H1 (cell line): Measurements from ENCODE around the gene HOATZ. TPM values are rescaled to one million over a fixed set of nuclear protein-coding genes. Genes with fewer than 3 reads are reported as not detected.

Experiments used
- CTCF ChIA-PET: fragments of 300-600 bp; sonication (Branson Sonifier 250); formaldehyde crosslinking; loops from one replicate; lab custom pipeline; 2021; ENCODE audit not compliant: partially characterized antibody; lab: Charles Lee
- POLR2A ChIA-PET: fragments of 300-600 bp; sonication (Branson Sonifier 250); formaldehyde crosslinking; loops from one replicate; lab custom pipeline; 2021; ENCODE audit warnings: inconsistent platforms; ENCODE audit not compliant: partially characterized antibody; lab: Charles Lee
- DNase-seq, 2 experiments: peaks; one replicate each; pipeline versions ENCODE4 v3.0.0 to v3.0.0-alpha.2; 2010 to 2022; ENCODE audit warnings: low spot score in 2 of 2, low read depth in 1 of 2, mixed read lengths in 1 of 2
- FAIRE-seq: peaks from 2 replicates; lab custom pipeline; 2011; peaks lifted over from hg19 to GRCh38; lab: Jason Lieb, UNC
- H2AFZ ChIP-seq: 2 replicates; pipeline ENCODE4 v1.8.1; 2012; ENCODE audit warnings: low read length, inconsistent platforms
- H2AK5ac ChIP-seq: 2 replicates; pipeline ENCODE4 v1.6.1; 2013; ENCODE audit warnings: low read depth, low read length
- H2BK120ac ChIP-seq: replicated peaks from 2 replicates; pipeline ENCODE3; 2013; ENCODE audit warnings: low read depth, low read length, inconsistent platforms
- H2BK12ac ChIP-seq: 2 replicates; pipeline ENCODE4 v1.6.1; 2013; ENCODE audit warnings: low read depth, low read length
- H2BK15ac ChIP-seq: 2 replicates; pipeline ENCODE4 v1.6.1; 2013; ENCODE audit warnings: low read length
- H2BK20ac ChIP-seq: 2 replicates; pipeline ENCODE4 v1.6.1; 2013; ENCODE audit warnings: low read length
- H2BK5ac ChIP-seq: 2 replicates; pipeline ENCODE4 v1.6.1; 2013; ENCODE audit warnings: low read depth, low read length
- H3K14ac ChIP-seq: 2 replicates; pipeline ENCODE4 v1.6.1; 2013; ENCODE audit warnings: inconsistent platforms; ENCODE audit not compliant: insufficient read length
- H3K18ac ChIP-seq: 2 replicates; pipeline ENCODE4 v1.6.1; 2013; ENCODE audit warnings: low read length; ENCODE audit errors: extremely low read depth
- H3K23ac ChIP-seq: 2 replicates; pipeline ENCODE4 v1.6.1; 2013; ENCODE audit warnings: inconsistent platforms; ENCODE audit not compliant: insufficient read length
- H3K23me2 ChIP-seq: 2 replicates; pipeline ENCODE4 v1.6.1; 2013; ENCODE audit warnings: low read depth, low read length
- H3K27ac ChIP-seq: 2 replicates; pipeline ENCODE4 v1.6.1; 2011; ENCODE audit warnings: low read depth, low read length, inconsistent platforms
- H3K27me3 ChIP-seq, 4 experiments: replicated peaks in 1 of 4; 1 replicate in 1 of 4; 2 replicates in 3 of 4; pipeline versions ENCODE4 v1.6.1 to v1.8.1; 2011 to 2013; ENCODE audit warnings: low read length in 3 of 4, mild to moderate bottlenecking in 3 of 4, inconsistent platforms in 2 of 4, mixed read lengths in 2 of 4, moderate library complexity in 1 of 4; ENCODE audit not compliant: control insufficient read depth in 3 of 4, insufficient read depth in 3 of 4; ENCODE audit errors: extremely low read depth in 1 of 4
- H3K36me3 ChIP-seq, 4 experiments: 2 replicates each; pipeline versions ENCODE4 v1.6.1 to v1.8.1; 2011 to 2013; ENCODE audit warnings: mild to moderate bottlenecking in 4 of 4, low read length in 3 of 4, moderate library complexity in 2 of 4, control low read depth in 1 of 4, inconsistent platforms in 1 of 4; ENCODE audit not compliant: insufficient read depth in 4 of 4, control insufficient read depth in 2 of 4
- H3K4ac ChIP-seq: replicated peaks from 2 replicates; pipeline ENCODE3; 2013; ENCODE audit warnings: low read length, low read depth, mixed read lengths, inconsistent platforms; ENCODE audit not compliant: insufficient read length
- H3K4me1 ChIP-seq, 4 experiments: replicated peaks in 1 of 4; 1 replicate in 1 of 4; 2 replicates in 3 of 4; pipeline versions ENCODE4 v1.6.1 to v1.8.1; 2011 to 2013; ENCODE audit warnings: low read length in 3 of 4, inconsistent platforms in 2 of 4, mixed read lengths in 1 of 4; ENCODE audit not compliant: insufficient read depth in 4 of 4, control insufficient read depth in 3 of 4
- H3K4me2 ChIP-seq, 2 experiments: 2 replicates each; pipeline versions ENCODE4 v1.6.1 to v1.8.1; 2011 to 2013; ENCODE audit warnings: low read depth in 2 of 2, low read length in 2 of 2, control low read depth in 1 of 2, inconsistent platforms in 1 of 2, mild to moderate bottlenecking in 1 of 2; ENCODE audit not compliant: insufficient read depth in 1 of 2
- H3K4me3 ChIP-seq, 4 experiments: fragments of 200-600, 300-600 bp in 1 of 4; sonication (generic), shearing (Covaris generic), sonication (Bioruptor Twin) in 1 of 4; 2 replicates each; pipeline versions ENCODE4 v1.5.1 to v1.8.1; 2011 to 2016; ENCODE audit warnings: low read length in 4 of 4, low read depth in 3 of 4, control low read depth in 2 of 4, inconsistent platforms in 2 of 4, mild to moderate bottlenecking in 2 of 4, mixed read lengths in 1 of 4, moderate library complexity in 1 of 4; ENCODE audit not compliant: insufficient read depth in 2 of 4; ENCODE audit errors: extremely low read depth in 1 of 4
- H3K56ac ChIP-seq: replicated peaks from 2 replicates; pipeline ENCODE3; 2013; ENCODE audit warnings: low read depth, mild to moderate bottlenecking, mixed read lengths, low read length, inconsistent platforms; ENCODE audit not compliant: insufficient read length
- H3K79me1 ChIP-seq: 2 replicates; pipeline ENCODE4 v1.6.1; 2013; ENCODE audit warnings: low read depth, low read length, control low read depth
- H3K79me2 ChIP-seq, 2 experiments: 2 replicates each; pipeline versions ENCODE4 v1.6.1 to v1.8.1; 2012 to 2013; ENCODE audit warnings: low read length in 2 of 2, mild to moderate bottlenecking in 2 of 2, inconsistent platforms in 1 of 2; ENCODE audit not compliant: insufficient read depth in 2 of 2, control insufficient read depth in 1 of 2
- H3K9ac ChIP-seq, 4 experiments: replicated peaks in 1 of 4; 1 replicate in 1 of 4; 2 replicates in 3 of 4; pipeline versions ENCODE4 v1.6.1 to v1.8.1; 2011 to 2013; ENCODE audit warnings: low read depth in 3 of 4, low read length in 3 of 4, control low read depth in 2 of 4, mild to moderate bottlenecking in 2 of 4, moderate library complexity in 2 of 4, inconsistent platforms in 1 of 4; ENCODE audit errors: extremely low read depth in 1 of 4
- H3K9me3 ChIP-seq, 2 experiments: 2 replicates each; pipeline versions ENCODE4 v1.6.1 to v1.8.1; 2012 to 2013; ENCODE audit warnings: mild to moderate bottlenecking in 2 of 2, moderate library complexity in 2 of 2, control low read depth in 1 of 2, inconsistent platforms in 1 of 2, low read depth in 1 of 2, low read length in 1 of 2, mixed read lengths in 1 of 2; ENCODE audit not compliant: insufficient read depth in 2 of 2
- H4K20me1 ChIP-seq, 2 experiments: replicated peaks in 1 of 2; 2 replicates each; pipeline versions ENCODE3 to v1.8.1; 2011 to 2013; ENCODE audit warnings: inconsistent platforms in 2 of 2, low read length in 2 of 2, mild to moderate bottlenecking in 1 of 2; ENCODE audit not compliant: insufficient read depth in 2 of 2, control insufficient read depth in 1 of 2
- H4K5ac ChIP-seq: 2 replicates; pipeline ENCODE4 v1.6.1; 2013; ENCODE audit warnings: low read length, low read depth, mixed read lengths, inconsistent platforms; ENCODE audit not compliant: insufficient read length
- H4K8ac ChIP-seq: 2 replicates; pipeline ENCODE4 v1.8.0; 2013; ENCODE audit warnings: mild to moderate bottlenecking, moderate library complexity, low read length, inconsistent platforms; ENCODE audit not compliant: insufficient read depth; ENCODE audit errors: extremely low read depth
- H4K91ac ChIP-seq: replicated peaks from 2 replicates; pipeline ENCODE3; 2013; ENCODE audit warnings: low read length, mixed read lengths, inconsistent platforms; ENCODE audit not compliant: insufficient read length
- ATF2 ChIP-seq: IDR thresholded peaks from 2 replicates; pipeline ENCODE4 v1.6.1; 2012; ENCODE audit warnings: low read length, inconsistent platforms
- BACH1 ChIP-seq: IDR thresholded peaks from 2 replicates; pipeline ENCODE4 v1.6.1; 2012; ENCODE audit warnings: low read length, improper control_type of control experiment
- CBX8 ChIP-seq: fragments of 300-800, 300-1000 bp; sonication (generic); IDR thresholded peaks from 2 replicates; pipeline ENCODE4 v1.7.1; 2016; ENCODE audit warnings: low read depth, low read length, borderline replicate concordance
- EGR1 ChIP-seq: IDR thresholded peaks from 2 replicates; pipeline ENCODE4 v1.6.1; 2011; ENCODE audit warnings: low read depth, low read length, borderline replicate concordance
- EP300 ChIP-seq, 2 experiments: IDR thresholded peaks; 1 replicate in 1 of 2; 2 replicates in 1 of 2; pipeline ENCODE4 v1.6.1; 2011 to 2012; ENCODE audit warnings: low read depth in 2 of 2, low read length in 2 of 2, mild to moderate bottlenecking in 2 of 2, borderline replicate concordance in 1 of 2, inconsistent platforms in 1 of 2, moderate library complexity in 1 of 2
- FOSL1 ChIP-seq: IDR thresholded peaks from 2 replicates; pipeline ENCODE4 v1.6.1; 2011; ENCODE audit warnings: mild to moderate bottlenecking, low read depth, low read length, moderate library complexity; ENCODE audit not compliant: insufficient read depth
- GTF2F1 ChIP-seq: IDR thresholded peaks from 2 replicates; pipeline ENCODE4 v1.6.1; 2012; ENCODE audit warnings: low read depth, low read length, improper control_type of control experiment, borderline replicate concordance
- HDAC6 ChIP-seq: IDR thresholded peaks from one replicate; pipeline ENCODE4 v1.7.1; 2012; ENCODE audit warnings: low read depth, mild to moderate bottlenecking, inconsistent platforms, low read length, moderate library complexity
- NANOG ChIP-seq: IDR thresholded peaks from 2 replicates; pipeline ENCODE4 v1.6.1; 2011; ENCODE audit warnings: low read length, low read depth, mild to moderate bottlenecking, inconsistent platforms; ENCODE audit not compliant: insufficient read depth, poor library complexity, severe bottlenecking
- SIRT6 ChIP-seq: IDR thresholded peaks from one replicate; pipeline ENCODE4 v1.7.1; 2012; ENCODE audit warnings: low read length, inconsistent platforms
- SP1 ChIP-seq: IDR thresholded peaks from 2 replicates; pipeline ENCODE4 v1.6.1; 2011; ENCODE audit warnings: low read depth, low read length
- SP4 ChIP-seq: IDR thresholded peaks from 2 replicates; pipeline ENCODE4 v1.6.1; 2012; ENCODE audit warnings: low read length, inconsistent platforms
- SRF ChIP-seq: IDR thresholded peaks from 2 replicates; pipeline ENCODE4 v1.6.1; 2011; ENCODE audit warnings: mild to moderate bottlenecking, low read depth, low read length, moderate library complexity
- WGBS, 2 experiments: shearing (Covaris generic) in 1 of 2; methylation state at CpG; one replicate each; pipeline versions ENCODE4 v1.1.6 to v1.1.7; 2013 to 2015; ENCODE audit warnings: low lambda C conversion rate in 2 of 2, mixed read lengths in 2 of 2, inconsistent platforms in 1 of 2, low coverage in 1 of 2, missing lambda C conversion rate in 1 of 2; ENCODE audit not compliant: insufficient replicate concordance in 2 of 2, insufficient coverage in 1 of 2, insufficient read length in 1 of 2; ENCODE audit errors: extremely low coverage in 1 of 2, missing lambda C conversion rate in 1 of 2; 5-methylcytosine and 5-hydroxymethylcytosine counted together
- polyA plus RNA-seq, 7 experiments: library from polyadenylated mRNA; depleted of rRNA in 3 of 7; stranded (reverse) in 5 of 7; unstranded in 2 of 7; fragments of >200 nt in 5 of 7; fragments of 200-250 nt in 2 of 7; gene quantifications; 1 replicate in 5 of 7; 2 replicates in 1 of 7; 4 replicates in 1 of 7; pipeline versions ENCODE4 v1.2.1 to v1.2.3, GENCODE V29; 2011 to 2013; ENCODE audit warnings: missing spikeins in 2 of 7, mixed read lengths in 2 of 7
- total RNA-seq: library from RNA; stranded (reverse); fragmentation: NEBNext Ultra II Directional; extraction: Animal tissue kit (Norgen Biotek cat#: 25700); gene quantifications from 2 replicates; pipeline ENCODE4 v1.2.1, GENCODE V29; 2021

HOATZ gene
- total and polyA plus RNA-seq, 2 of the 8 experiments (the other 6 are each of a cell fraction or from before 2014, with no cell fraction given): not detected

GRCh38 chr11:111530091-111530490, 15.5 kb downstream of the HOATZ start:
- DNase-seq (no peak), FAIRE-seq (no peak)
- no peak overlapping the region for H2BK15ac ChIP-seq
- no peaks in the 10 kb centered on the region for H3K23me2 ChIP-seq
- no peak overlapping the region for H2BK12ac ChIP-seq
- no peak overlapping the region for H3K4me3 ChIP-seq
- H3K27me3 ChIP-seq: no peaks in the 10 kb centered on the region; a peak in 1 of 7 replicates
- H3K23ac ChIP-seq: no peak overlapping the region
- H2AFZ ChIP-seq: no peak overlapping the region
- no peak overlapping the region for H4K8ac ChIP-seq
- no peaks in the 10 kb centered on the region for H4K20me1 ChIP-seq
- no peak overlapping the region for H3K4me2 ChIP-seq
- no peaks in the 10 kb centered on the region for H3K79me2 ChIP-seq
- H2BK5ac ChIP-seq: no peak overlapping the region
- H3K27ac ChIP-seq: no peak overlapping the region
- H2BK120ac ChIP-seq: no peak overlapping the region
- H2AK5ac ChIP-seq: no peak overlapping the region
- peaks cover 0 to 4% (median 0%) of the 10 kb centered on the region in 4 experiments; a peak in 1 of 7 replicates for H3K4me1 ChIP-seq
- no peaks in the 10 kb centered on the region for H3K36me3 ChIP-seq
- H3K9me3 ChIP-seq: no peaks in the 10 kb centered on the region
- H3K14ac ChIP-seq: no peak overlapping the region
- no peak overlapping the region for H3K9ac ChIP-seq
- H3K18ac ChIP-seq: no peak overlapping the region
- no peak overlapping the region for H3K56ac ChIP-seq
- ChIA-PET POLR2A (no interaction called here), CTCF (interaction anchor here (0.5 to 2.2 kb wide), 4 partner anchors 12 to 1072 kb away, joined by 3 to 6 read pairs (median 3); no protein-coding TSS in a partner anchor)
- no peaks in the 10 kb centered on the region for H3K79me1 ChIP-seq
- H2BK20ac ChIP-seq: no peak overlapping the region
- H3K4ac ChIP-seq: no peak overlapping the region
- H4K5ac ChIP-seq: no peak overlapping the region
- 80% methylated on average over 3 of the region's 3 CpGs; no CpG with 5 or more reads in 1 of the 2 experiments for WGBS, 2 experiments
- no peak overlapping the region for H4K91ac ChIP-seq
- TF ChIP-seq SIRT6: no peak
- no peak for TF ChIP-seq EGR1
- TF ChIP-seq EP300 (IDR thresholded peaks at IDR 0.05; ENCODE audit: borderline replicate concordance in 1 of 2, low read depth in 2 of 2, low read length in 2 of 2): no peak
- no peak for TF ChIP-seq SRF
- no peak for TF ChIP-seq CBX8
- no peak for TF ChIP-seq GTF2F1
- TF ChIP-seq FOSL1: no peak
- TF ChIP-seq ATF2: no peak
- TF ChIP-seq SP1: no peak
- no peak for TF ChIP-seq HDAC6
- no peak for TF ChIP-seq BACH1
- no peak for TF ChIP-seq SP4
- TF ChIP-seq NANOG: no peak
